ENCODE measurements around the gene DBNDD2.

DBNDD2 gene

DNA sequence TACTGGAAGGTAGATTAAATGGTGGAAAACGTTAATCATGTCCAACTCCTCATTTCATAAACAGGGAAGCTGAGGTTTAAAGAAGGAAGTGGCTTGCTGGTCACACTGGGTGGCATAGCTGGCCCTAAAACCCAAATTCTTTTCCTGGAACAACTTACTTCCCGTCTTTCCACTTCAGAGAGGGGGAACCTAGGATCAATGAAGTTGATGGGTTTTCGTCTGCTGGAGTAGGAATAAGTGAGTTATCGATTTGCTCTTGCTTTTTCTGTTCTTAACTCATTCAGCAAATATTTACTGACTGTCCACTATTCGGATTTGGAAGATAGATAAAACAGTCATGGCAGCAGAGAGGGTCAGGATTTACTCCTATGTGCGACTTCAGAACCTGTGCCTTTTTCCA, 46.3 kb upstream of the DBNDD2 start:
- peaks cover 6% of the 10 kb centered on the region for H4K20me1 ChIP-seq (ENCODE audit: insufficient read depth, low read length, poor library complexity, severe bottlenecking)
- no peaks in the 10 kb centered on the region for H3K9me3 ChIP-seq (ENCODE audit: insufficient read depth, low read depth, low read length)
- no peaks in the 10 kb centered on the region for H3K36me3 ChIP-seq (ENCODE audit: insufficient read depth, low read length)
- no peaks in the 10 kb centered on the region for H3K9me2 ChIP-seq (replicated peaks; ENCODE audit: low read depth, low read length)
- H3K4me3 ChIP-seq (ENCODE audit: low read length, poor library complexity, severe bottlenecking): no peak overlapping the region
- TF ChIP-seq, protein P1, sequence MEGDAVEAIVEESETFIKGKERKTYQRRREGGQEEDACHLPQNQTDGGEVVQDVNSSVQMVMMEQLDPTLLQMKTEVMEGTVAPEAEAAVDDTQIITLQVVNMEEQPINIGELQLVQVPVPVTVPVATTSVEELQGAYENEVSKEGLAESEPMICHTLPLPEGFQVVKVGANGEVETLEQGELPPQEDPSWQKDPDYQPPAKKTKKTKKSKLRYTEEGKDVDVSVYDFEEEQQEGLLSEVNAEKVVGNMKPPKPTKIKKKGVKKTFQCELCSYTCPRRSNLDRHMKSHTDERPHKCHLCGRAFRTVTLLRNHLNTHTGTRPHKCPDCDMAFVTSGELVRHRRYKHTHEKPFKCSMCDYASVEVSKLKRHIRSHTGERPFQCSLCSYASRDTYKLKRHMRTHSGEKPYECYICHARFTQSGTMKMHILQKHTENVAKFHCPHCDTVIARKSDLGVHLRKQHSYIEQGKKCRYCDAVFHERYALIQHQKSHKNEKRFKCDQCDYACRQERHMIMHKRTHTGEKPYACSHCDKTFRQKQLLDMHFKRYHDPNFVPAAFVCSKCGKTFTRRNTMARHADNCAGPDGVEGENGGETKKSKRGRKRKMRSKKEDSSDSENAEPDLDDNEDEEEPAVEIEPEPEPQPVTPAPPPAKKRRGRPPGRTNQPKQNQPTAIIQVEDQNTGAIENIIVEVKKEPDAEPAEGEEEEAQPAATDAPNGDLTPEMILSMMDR (conservative IDR thresholded peaks at IDR 0.05; ENCODE audit: low read length): no peak
- TF ChIP-seq EZH2phosphoT487 (IDR thresholded peaks at IDR 0.05; ENCODE audit: borderline replicate concordance): no peak
- no peak overlapping the region for H2AFZ ChIP-seq (ENCODE audit: low read length)
- no peaks in the 10 kb centered on the region for H3K27me3 ChIP-seq (ENCODE audit: insufficient read depth, low read length, poor library complexity, severe bottlenecking)
- no peaks in the 10 kb centered on the region for H3F3A ChIP-seq (ENCODE audit: low read depth)
- no peak overlapping the region for H3K4me2 ChIP-seq (ENCODE audit: low read depth, low read length, poor library complexity, severe bottlenecking)
- H3K79me2 ChIP-seq (ENCODE audit: insufficient read depth, low read length): peaks cover 16% of the 10 kb centered on the region
- no peak overlapping the region for H3K9ac ChIP-seq (ENCODE audit: low read depth, low read length, poor library complexity, severe bottlenecking)
- peaks cover 26% of the 10 kb centered on the region for H3K4me1 ChIP-seq (ENCODE audit: insufficient read depth, low read length, poor library complexity, severe bottlenecking)

DNA sequence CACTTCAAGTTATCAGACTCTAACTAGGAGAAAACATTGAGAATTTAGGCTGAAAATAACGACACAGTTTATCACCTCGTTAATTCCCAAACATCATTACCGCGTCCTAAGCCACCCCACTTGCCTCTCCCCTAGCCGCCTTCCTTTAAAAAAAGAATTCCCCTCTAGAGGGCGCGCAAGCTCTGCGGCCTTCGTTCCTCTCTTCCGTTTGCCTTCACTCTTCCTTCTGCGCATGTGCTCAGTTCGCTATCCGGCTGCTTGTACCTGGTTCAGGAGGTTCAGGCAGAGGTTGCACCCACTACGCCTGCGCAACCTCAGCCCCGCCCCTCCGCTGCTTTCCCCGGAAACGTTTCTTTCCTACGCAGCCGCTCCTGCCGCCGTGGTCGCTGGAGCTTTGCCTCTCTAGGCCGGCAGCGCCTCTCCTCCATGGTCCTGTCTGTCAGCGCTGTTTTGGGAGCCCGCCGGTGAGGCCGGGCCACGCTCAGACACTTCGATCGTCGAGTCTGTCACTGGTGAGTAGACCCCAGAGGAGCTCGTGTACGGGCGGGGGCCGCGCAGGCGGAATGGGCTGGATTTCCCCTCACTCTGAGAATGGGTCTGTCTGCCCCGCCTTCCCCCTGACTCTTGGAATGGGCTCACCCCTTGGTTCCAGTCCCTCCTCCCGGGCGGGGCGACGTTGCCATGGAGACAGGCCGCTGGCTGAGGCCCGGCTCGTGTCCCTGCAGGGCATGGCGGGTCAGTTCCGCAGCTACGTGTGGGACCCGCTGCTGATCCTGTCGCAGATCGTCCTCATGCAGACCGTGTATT, 45.1 kb upstream of the DBNDD2 start, which contains the start of gene SYS1:
TSS of gene SYS1 (plus strand) at position 353 of the 807 bp plus-strand sequence. CDS start at position 729, 376 bp downstream.
- no peaks in the 10 kb centered on the region for H3K27me3 ChIP-seq (ENCODE audit: insufficient read depth, low read length, poor library complexity, severe bottlenecking)
- peaks cover 6% of the 10 kb centered on the region for H4K20me1 ChIP-seq (ENCODE audit: insufficient read depth, low read length, poor library complexity, severe bottlenecking)
- H3K36me3 ChIP-seq (ENCODE audit: insufficient read depth, low read length): no peaks in the 10 kb centered on the region; the same call in 1 of the 2 replicates
- peak within 1 kb of the TSS; percentile 75 for H3K9ac ChIP-seq (ENCODE audit: low read depth, low read length, poor library complexity, severe bottlenecking)
- no peaks in the 10 kb centered on the region for H3K9me3 ChIP-seq (ENCODE audit: insufficient read depth, low read depth, low read length)
- TF ChIP-seq, protein P1 (conservative IDR thresholded peaks at IDR 0.05; ENCODE audit: low read length): peak; percentile 82
- no peak for TF ChIP-seq EZH2phosphoT487 (IDR thresholded peaks at IDR 0.05; ENCODE audit: borderline replicate concordance)
- H3K4me1 ChIP-seq (ENCODE audit: insufficient read depth, low read length, poor library complexity, severe bottlenecking): peaks cover 33% of the 10 kb centered on the region
- H3K4me3 ChIP-seq (ENCODE audit: low read length, poor library complexity, severe bottlenecking): peak within 1 kb of the TSS; percentile 91
- H3K4me2 ChIP-seq (ENCODE audit: low read depth, low read length, poor library complexity, severe bottlenecking): peak within 1 kb of the TSS; percentile 94
- no peaks in the 10 kb centered on the region for H3K9me2 ChIP-seq (replicated peaks; ENCODE audit: low read depth, low read length)
- peak within 1 kb of the TSS; percentile 93 for H2AFZ ChIP-seq (ENCODE audit: low read length)
- peaks cover 6% of the 10 kb centered on the region; the same call in 1 of the 2 replicates for H3F3A ChIP-seq (ENCODE audit: low read depth)
- H3K79me2 ChIP-seq (ENCODE audit: insufficient read depth, low read length): peaks cover 16% of the 10 kb centered on the region

DNA sequence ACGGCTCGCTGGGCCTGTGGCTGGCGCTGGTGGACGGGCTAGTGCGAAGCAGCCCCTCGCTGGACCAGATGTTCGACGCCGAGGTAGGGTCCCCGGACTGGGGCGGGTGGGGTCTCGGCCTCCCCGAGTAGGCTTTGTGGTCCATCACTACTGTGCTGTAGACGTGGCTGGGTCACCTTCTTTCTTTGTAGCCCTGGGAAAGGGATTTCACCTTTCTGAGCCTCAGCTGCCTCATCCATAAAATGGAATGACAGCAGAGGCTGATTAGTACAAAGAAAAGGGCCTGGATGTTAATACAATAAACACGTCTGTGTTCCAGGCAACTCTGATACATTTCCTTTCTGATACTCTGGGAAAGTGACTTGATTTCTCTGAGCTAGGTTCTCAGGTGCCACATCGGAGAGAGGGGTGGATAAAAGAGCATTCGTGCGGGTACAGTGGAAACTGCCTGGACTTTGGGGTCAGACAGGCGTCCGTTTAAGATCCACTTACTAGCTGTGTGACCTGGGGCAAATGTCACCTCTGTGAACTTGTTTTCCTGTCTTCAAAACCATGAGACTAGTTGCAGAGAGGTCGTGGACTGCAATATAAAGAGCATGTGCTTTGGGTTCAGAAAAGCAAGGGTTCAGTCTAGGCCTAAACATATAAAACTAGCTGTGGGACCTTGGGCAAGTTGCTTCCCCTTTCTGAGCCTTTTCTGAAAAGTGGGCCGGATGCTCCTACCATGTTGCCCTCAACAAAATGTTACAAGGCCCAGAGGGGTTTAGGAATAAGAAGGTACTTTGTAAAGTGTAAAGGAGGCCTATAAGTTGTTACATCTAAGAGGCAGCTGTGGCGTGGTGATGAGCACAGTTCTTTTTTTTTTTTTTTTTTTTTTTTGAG, 44.2 kb upstream of the DBNDD2 start:
- peak overlapping the region; percentile 91 for H3K4me3 ChIP-seq (ENCODE audit: low read length, poor library complexity, severe bottlenecking)
- TF ChIP-seq, protein P1 (conservative IDR thresholded peaks at IDR 0.05; ENCODE audit: low read length): no peak
- TF ChIP-seq EZH2phosphoT487 (IDR thresholded peaks at IDR 0.05; ENCODE audit: borderline replicate concordance): no peak
- H3K4me1 ChIP-seq (ENCODE audit: insufficient read depth, low read length, poor library complexity, severe bottlenecking): peaks cover 39% of the 10 kb centered on the region
- H3K9ac ChIP-seq (ENCODE audit: low read depth, low read length, poor library complexity, severe bottlenecking): peak overlapping the region; percentile 75
- H3K9me2 ChIP-seq (replicated peaks; ENCODE audit: low read depth, low read length): no peaks in the 10 kb centered on the region
- no peaks in the 10 kb centered on the region; the same call in 1 of the 2 replicates for H3K36me3 ChIP-seq (ENCODE audit: insufficient read depth, low read length)
- H3F3A ChIP-seq (ENCODE audit: low read depth): peaks cover 6% of the 10 kb centered on the region; the same call in 1 of the 2 replicates
- H2AFZ ChIP-seq (ENCODE audit: low read length): peak overlapping the region; percentile 90; the same call in 1 of the 2 replicates
- peak overlapping the region; percentile 94 for H3K4me2 ChIP-seq (ENCODE audit: low read depth, low read length, poor library complexity, severe bottlenecking)
- H3K9me3 ChIP-seq (ENCODE audit: insufficient read depth, low read depth, low read length): no peaks in the 10 kb centered on the region
- peaks cover 16% of the 10 kb centered on the region for H3K79me2 ChIP-seq (ENCODE audit: insufficient read depth, low read length)
- no peaks in the 10 kb centered on the region for H3K27me3 ChIP-seq (ENCODE audit: insufficient read depth, low read length, poor library complexity, severe bottlenecking)
- H4K20me1 ChIP-seq (ENCODE audit: insufficient read depth, low read length, poor library complexity, severe bottlenecking): peaks cover 6% of the 10 kb centered on the region

Measured in Loucy (cell line).